ENCODE results near the gene MED6. TPM values are rescaled to one million over a fixed set of nuclear protein-coding genes. Genes with fewer than 3 reads are reported as not detected.
A peak's percentile ranks its signal among the peaks of the same experiment; 100 is the strongest.

The MED6 gene
- total and polyA plus RNA-seq, 2 experiments from 2014 or later = 49.2 to 49.6 TPM

GRCh38 chr14:70622111-70622712, 21.8 kb upstream of the MED6 start (continued):
- TF ChIP-seq REST (IDR thresholded peaks at IDR 0.05; ENCODE audit: unreplicated experiment) = no peak
- 0 out of 2 replicates have a peak, but pooled peaks have one; percentile 36 for TF ChIP-seq ZNF114 (CRISPR knock-in tag; IDR thresholded peaks at IDR 0.05)

GRCh38 chr14:70619708-70620107, 19.3 kb upstream of the MED6 start:
- Mint-ChIP-seq H3K4me1 (peaks cover 13% of the 10 kb centered on the region; the same call in 2 of the 3 replicates), H3K36me3 (ENCODE audit: low read depth) (peaks cover 16% of the 10 kb centered on the region), H3K9me3 (peaks cover 9% of the 10 kb centered on the region; the same call in 1 of the 3 replicates), H3K27ac (no peak overlapping the region), H3K27me3 (ENCODE audit: insufficient read depth, low read depth, poor library complexity) (peaks cover 1% of the 10 kb centered on the region), H3K4me3 (no peak overlapping the region)
- Histone ChIP-seq H4K20me1 (replicated peaks; ENCODE audit: insufficient read depth) (no peaks in the 10 kb centered on the region), H3K27me3 (ENCODE audit: insufficient read depth) (no peaks in the 10 kb centered on the region), H3K4me1 (ENCODE audit: insufficient read depth) (no peaks in the 10 kb centered on the region), H3K36me3 (ENCODE audit: insufficient read depth) (no peaks in the 10 kb centered on the region), H3K27ac (ENCODE audit: low read depth) (no peak overlapping the region), H3K9me2 (ENCODE audit: insufficient read depth) (no peaks in the 10 kb centered on the region), H3F3A (replicated peaks; ENCODE audit: low read depth) (no peaks in the 10 kb centered on the region; the same call in 1 of the 2 replicates), H3K4me3 (no peak overlapping the region), H3K79me2 (replicated peaks; ENCODE audit: insufficient read depth) (no peaks in the 10 kb centered on the region), H3K4me2 (no peak overlapping the region), H2AFZ (no peak overlapping the region)
- no peak for ATAC-seq
- no peak for DNase-seq (ENCODE audit: low spot score)
- no peak for TF ChIP-seq EZH2 (IDR thresholded peaks at IDR 0.05; ENCODE audit: low read depth, unreplicated experiment)
- no peak for TF ChIP-seq ZNF331 (CRISPR knock-in tag; IDR thresholded peaks at IDR 0.05; ENCODE audit: low read depth)
- no peak for TF ChIP-seq STAT1 (IDR thresholded peaks at IDR 0.05; ENCODE audit: unreplicated experiment)

GRCh38 chr14:70618314-70618713, 17.9 kb upstream of the MED6 start:
- Histone ChIP-seq H3K4me3 (no peak overlapping the region), H3K36me3 (ENCODE audit: insufficient read depth) (no peaks in the 10 kb centered on the region), H3K79me2 (replicated peaks; ENCODE audit: insufficient read depth) (no peaks in the 10 kb centered on the region), H3F3A (replicated peaks; ENCODE audit: low read depth) (no peaks in the 10 kb centered on the region; the same call in 1 of the 2 replicates), H3K27ac (ENCODE audit: low read depth) (no peak overlapping the region), H2AFZ (no peak overlapping the region), H3K4me2 (no peak overlapping the region), H3K27me3 (ENCODE audit: insufficient read depth) (no peaks in the 10 kb centered on the region), H3K4me1 (ENCODE audit: insufficient read depth) (no peaks in the 10 kb centered on the region), H3K9me2 (ENCODE audit: insufficient read depth) (no peaks in the 10 kb centered on the region), H4K20me1 (replicated peaks; ENCODE audit: insufficient read depth) (no peaks in the 10 kb centered on the region)
- Mint-ChIP-seq H3K27ac (no peak overlapping the region), H3K36me3 (ENCODE audit: low read depth) (peaks cover 8% of the 10 kb centered on the region; the same call in 2 of the 3 replicates), H3K4me1 (peaks cover 13% of the 10 kb centered on the region; the same call in 2 of the 3 replicates), H3K27me3 (ENCODE audit: insufficient read depth, low read depth, poor library complexity) (peaks cover 1% of the 10 kb centered on the region), H3K4me3 (no peak overlapping the region), H3K9me3 (peaks cover 2% of the 10 kb centered on the region; the same call in 1 of the 3 replicates)
- ATAC-seq = no peak
- no peak for DNase-seq (ENCODE audit: low spot score)
- no peak for TF ChIP-seq POLR2AphosphoS5 (IDR thresholded peaks at IDR 0.05; ENCODE audit: low read depth)
- no peak for TF ChIP-seq ZNF462 (CRISPR knock-in tag; IDR thresholded peaks at IDR 0.05)

Measured in GM23338 (cell line).